GM21825 (cell line): ENCODE data around the gene PPDPF.
"Not testable (repeated sequence)": the region's sequence is repeated elsewhere in the genome, so short reads cannot be mapped to it uniquely, and the experiment has no call there.

Experiments used
- ATAC-seq: cut with Tn5 transposase; IDR thresholded peaks from one replicate; pipeline ENCODE4 v1.9.1; 2021; ENCODE audit warnings: mild to moderate bottlenecking, moderate library complexity; ENCODE audit not compliant: unreplicated experiment

The PPDPF gene

GRCh38 chr20:63499338-63499969 lies 21.1 kb upstream of the PPDPF start:
- no peak for ATAC-seq

DNA sequence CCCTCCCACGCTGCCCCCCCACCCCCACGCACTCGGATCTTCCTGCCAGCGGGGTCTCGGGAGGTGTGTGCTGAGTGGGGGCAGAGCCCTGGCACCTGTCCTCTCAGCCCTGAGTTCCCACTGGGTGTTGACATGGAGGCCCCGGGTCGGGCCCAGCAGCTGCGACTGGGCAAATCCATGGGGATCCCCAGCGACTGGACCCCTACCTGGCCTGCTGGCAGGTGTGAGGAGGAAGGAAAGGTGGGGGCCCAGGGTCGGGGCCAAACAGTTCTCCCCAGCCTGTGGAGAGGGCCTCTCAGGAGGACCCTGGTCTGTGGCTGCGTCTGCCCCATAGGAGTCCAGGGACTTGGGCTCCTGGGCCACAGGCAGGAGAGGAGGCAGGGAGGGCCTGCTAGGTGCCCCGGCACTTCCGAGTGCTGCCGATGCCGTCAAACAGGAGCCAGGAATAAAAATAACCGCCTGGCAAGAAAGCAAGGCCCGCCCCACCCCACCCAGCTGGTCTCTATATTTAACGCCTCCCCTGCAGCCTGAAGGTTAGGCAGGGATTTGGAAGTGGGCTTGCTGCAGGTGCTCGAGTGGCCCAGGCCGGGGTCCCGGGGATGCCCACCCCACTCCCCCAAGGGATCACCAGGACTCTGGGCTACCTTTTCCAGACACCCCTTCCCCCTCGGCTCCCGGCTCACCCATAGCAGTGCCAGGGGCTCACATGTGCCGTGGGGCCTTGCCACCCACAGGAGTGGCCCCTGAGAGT lies 20.2 kb upstream of the PPDPF start:
- no peak for ATAC-seq

- no peak for ATAC-seq
Observed at GRCh38 chr20:63500902-63501817, 19.4 kb upstream of the PPDPF start.

DNA sequence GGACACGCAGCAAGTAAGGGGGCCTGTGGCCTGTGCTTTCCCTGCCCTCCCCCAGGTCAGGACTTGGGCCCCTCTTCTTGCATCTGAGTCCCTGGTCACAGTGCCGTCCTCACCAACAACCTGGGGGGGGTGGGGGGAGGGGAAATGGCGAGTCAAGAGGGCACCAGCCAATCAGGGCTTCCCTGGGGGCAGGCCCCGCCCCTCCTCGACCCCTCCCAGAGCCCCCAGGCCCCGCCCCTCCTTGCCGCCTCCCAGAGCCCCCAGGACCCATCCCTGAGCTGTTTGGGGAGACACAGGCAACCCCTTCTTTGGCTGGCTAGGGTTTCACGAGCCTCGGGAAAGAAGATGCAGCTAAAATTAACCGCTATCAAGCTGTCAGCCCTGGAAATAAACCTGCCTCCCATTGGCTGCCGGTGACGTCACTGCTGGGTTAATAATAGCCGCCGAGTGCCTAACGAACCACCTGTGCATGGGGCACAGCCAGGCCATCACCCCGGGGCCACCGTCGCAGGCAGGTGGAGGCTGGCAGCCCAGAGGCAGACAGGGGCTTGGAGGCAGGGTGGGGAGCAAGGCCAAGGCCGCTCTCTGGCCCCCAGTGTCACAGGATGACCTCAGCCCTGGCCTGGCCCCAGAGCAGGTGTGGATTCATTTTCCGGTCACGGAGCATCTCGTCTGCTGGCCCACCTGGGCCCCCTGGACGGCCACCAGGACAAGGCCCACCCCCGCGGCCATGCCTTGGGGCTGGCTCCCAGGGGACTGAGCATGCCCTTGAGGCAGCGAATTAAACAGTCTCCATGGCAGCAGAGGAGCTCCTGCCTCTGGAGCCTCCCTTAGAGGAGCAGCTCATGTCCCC lies 18.5 kb upstream of the PPDPF start:
- ATAC-seq: no peak

DNA sequence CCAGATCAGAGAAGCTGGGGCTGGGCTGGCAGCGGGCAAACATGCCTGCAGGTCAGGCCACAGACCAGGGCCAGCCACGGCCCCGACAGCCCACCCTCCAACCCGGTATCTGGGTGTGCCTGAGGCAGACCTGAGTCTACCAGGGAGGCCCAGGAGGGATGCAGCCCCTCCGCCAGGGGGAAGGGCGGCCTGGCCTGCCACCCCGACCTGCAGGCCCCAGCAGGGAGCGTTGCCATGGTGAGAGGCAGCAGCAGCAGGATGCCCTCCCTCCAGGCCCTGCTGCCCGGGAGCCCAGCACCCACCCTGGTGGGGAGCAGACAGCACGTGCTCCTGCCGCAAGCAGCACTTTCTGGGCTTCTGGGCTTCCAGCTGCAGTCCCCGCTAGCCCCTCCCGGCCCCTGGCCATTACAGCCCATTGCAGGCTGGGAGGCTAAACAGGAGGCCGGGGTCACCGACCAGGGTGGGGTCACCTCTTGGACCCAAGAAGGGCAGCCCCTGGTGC lies 17.8 kb upstream of the PPDPF start:
- no peak for ATAC-seq

DNA sequence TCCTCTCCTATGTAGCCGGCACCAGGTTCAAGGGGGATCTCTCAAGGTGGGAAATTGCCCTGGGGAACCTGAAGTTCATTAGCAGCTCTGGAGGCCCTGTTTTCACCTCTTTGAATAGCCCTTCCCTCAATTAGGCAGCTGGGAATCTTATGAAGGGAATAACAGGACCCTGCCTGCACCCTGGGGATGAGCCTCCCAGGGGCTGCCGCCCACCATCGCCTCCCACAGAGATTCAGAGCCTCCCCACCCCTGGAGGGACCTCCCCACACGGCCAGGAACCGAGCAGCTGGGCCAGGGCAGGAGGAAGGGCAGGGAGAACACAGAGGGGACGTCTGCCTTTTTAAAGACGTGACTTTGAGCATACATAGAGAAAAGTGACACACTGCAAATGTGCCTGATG lies 17.0 kb upstream of the PPDPF start:
- no peak for ATAC-seq

DNA sequence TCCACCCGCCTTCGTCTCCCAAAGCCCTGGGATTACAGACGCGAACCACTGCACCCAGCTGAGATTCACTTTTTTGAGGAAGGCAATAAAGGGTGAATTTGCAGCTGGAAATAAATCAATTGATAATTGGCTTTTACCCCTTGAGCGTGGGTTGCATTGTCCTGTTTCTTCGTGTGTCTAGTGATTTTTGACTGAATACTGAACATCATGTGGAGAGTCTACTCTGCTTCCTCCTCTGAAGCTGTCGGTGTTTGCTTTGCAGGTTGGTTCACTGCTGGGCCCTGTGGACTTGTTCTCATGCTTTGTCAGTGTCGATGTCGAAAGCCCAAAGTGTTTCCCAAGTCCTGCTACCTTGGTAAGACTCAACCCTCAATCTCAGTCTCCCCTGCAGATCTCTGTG lies 15.9 kb upstream of the PPDPF start:
- ATAC-seq: no peak

GRCh38 chr20:63505281-63505680 lies 15.3 kb upstream of the PPDPF start:
- ATAC-seq: no peak

- ATAC-seq: no peak
Observed at GRCh38 chr20:63505723-63506122, 14.8 kb upstream of the PPDPF start.

GRCh38 chr20:63507083-63507743 lies 13.4 kb upstream of the PPDPF start:
- no peak for ATAC-seq

- no peak for ATAC-seq
Observed at GRCh38 chr20:63508072-63508768, 12.3 kb upstream of the PPDPF start.

- ATAC-seq: no peak
Observed at GRCh38 chr20:63509088-63509564, 11.4 kb upstream of the PPDPF start.

DNA sequence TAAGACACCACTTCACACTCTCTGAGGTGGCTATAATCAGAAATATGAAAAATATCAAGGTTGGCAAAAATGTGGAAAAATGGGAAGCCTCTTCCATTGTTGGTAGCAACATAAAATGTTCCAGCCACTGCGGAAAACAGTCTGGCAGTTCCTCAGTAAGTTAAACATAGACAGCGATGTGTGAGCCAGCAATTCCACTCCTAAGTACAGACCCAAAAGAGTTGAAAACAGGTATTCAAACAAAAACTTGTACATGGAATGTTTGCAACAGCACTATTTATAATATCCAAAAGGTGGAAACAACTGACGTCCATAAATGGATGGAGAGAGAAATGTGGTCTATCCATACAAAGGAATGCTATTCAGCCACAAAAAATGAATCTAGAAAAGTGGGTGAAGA lies 7.4 kb upstream of the PPDPF start:
- no peak for ATAC-seq

GRCh38 chr20:63514520-63514919 lies 6.0 kb upstream of the PPDPF start:
- not testable (repeated sequence) for ATAC-seq

GRCh38 chr20:63517376-63518309 lies 2.9 kb upstream of the PPDPF start:
- ATAC-seq: no peak

DNA sequence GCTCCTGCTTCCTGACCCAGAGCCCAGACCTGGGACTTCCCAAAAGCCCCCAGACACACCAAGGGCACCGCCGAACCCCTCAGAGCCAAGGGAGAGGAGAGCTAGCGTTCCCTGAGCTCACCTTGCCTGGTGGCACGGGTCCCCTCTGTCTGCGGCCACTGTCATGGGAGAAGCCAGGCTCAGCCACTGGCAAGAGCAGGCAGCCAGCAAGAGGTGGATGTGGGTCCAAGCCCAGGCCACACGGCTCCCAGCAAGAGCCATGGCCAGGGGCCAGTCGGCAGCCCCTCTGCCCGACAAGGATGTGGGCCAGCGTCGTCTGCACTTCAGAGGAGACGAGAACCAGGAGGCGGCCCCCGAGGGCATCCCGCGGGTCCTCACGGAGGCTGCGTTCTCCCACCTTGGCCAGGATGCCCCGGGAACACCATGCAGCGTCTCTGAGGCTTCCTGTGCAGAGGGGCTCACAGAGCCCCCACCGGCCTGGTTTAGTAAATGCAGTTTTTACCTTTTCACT lies 2.2 kb upstream of the PPDPF start:
- ATAC-seq: no peak

GRCh38 chr20:63518946-63519667 lies 1.5 kb upstream of the PPDPF start:
- ATAC-seq: no peak
